WI38 (cell line): ENCODE measurements around the gene RCC1.
"Not testable (repeated sequence)": the region's sequence is repeated elsewhere in the genome, so short reads cannot be mapped to it uniquely, and the experiment has no call there.

Experiments used
- H3K4me3 ChIP-seq: 2 replicates; pipeline ENCODE4 v1.5.1; 2011; ENCODE audit warnings: low read depth, mild to moderate bottlenecking, control low read depth, low read length
- CTCF ChIP-seq: IDR thresholded peaks from 2 replicates; pipeline ENCODE4 v1.5.1; 2012; ENCODE audit warnings: low read depth, mild to moderate bottlenecking, control low read depth, low read length

RCC1 gene

GRCh38 chr1:28577738-28578536 lies 72.1 kb downstream of the RCC1 start:
- H3K4me3 ChIP-seq, result no peak overlapping the region
- no peak for TF ChIP-seq CTCF

- no peak overlapping the region for H3K4me3 ChIP-seq
- no peak for TF ChIP-seq CTCF
These were observed 72.9 kb downstream of the RCC1 start for GRCh38 chr1:28578696-28579218.

- H3K4me3 ChIP-seq, result peak overlapping the region; percentile 96
- TF ChIP-seq CTCF, result no peak
These were observed 73.6 kb downstream of the RCC1 start for GRCh38 chr1:28579401-28579800.

- TF ChIP-seq CTCF, result no peak
- peak overlapping the region; percentile 96 for H3K4me3 ChIP-seq
These were observed 75.1 kb downstream of the RCC1 start for GRCh38 chr1:28580722-28581530.

GRCh38 chr1:28581531-28582247 lies 75.8 kb downstream of the RCC1 start:
- TF ChIP-seq CTCF, result no peak
- peak overlapping the region; percentile 96 for H3K4me3 ChIP-seq

GRCh38 chr1:28582248-28582615 lies 76.4 kb downstream of the RCC1 start:
- peak overlapping the region; percentile 96 for H3K4me3 ChIP-seq
- TF ChIP-seq CTCF, result no peak

- H3K4me3 ChIP-seq, result not testable (repeated sequence)
These were observed 80.9 kb downstream of the RCC1 start for GRCh38 chr1:28586585-28587391.
